ENCODE measurements around the gene ZNF804B. TPM values are rescaled to one million over a fixed set of nuclear protein-coding genes. Genes with fewer than 3 reads are reported as not detected.

ZNF804B gene
- total and polyA plus RNA-seq, 9 of the 15 experiments (the other 6 are each of a cell fraction or from before 2014, with no cell fraction given) = 0.04 to 0.22 (median 0.09) TPM; not detected in 6

- Histone ChIP-seq H3K36me3 (ENCODE audit: control insufficient read depth, insufficient read depth, low read length) (no peaks in the 10 kb centered on the region), H3K27ac (ENCODE audit: extremely low read depth, low read depth, low read length) (no peak overlapping the region), H2AFZ (ENCODE audit: low read depth, low read length) (no peak overlapping the region), H3K9me3 (replicated peaks; ENCODE audit: control insufficient read depth, insufficient read depth, low read depth, low read length) (no peaks in the 10 kb centered on the region), H3K9ac (ENCODE audit: insufficient read depth in 1 of 2, low read depth in 2 of 2, low read length in 2 of 2) (no peak overlapping the region), H3K79me2 (ENCODE audit: control insufficient read depth, insufficient read depth, low read length) (no peaks in the 10 kb centered on the region), H3K4me2 (ENCODE audit: insufficient read depth, low read length) (no peak overlapping the region), H3K4me3 (no peak overlapping the region), H4K20me1 (replicated peaks; ENCODE audit: control insufficient read depth, insufficient read depth, low read length) (no peaks in the 10 kb centered on the region), H3K4me1 (replicated peaks in 1 of 2; ENCODE audit: control insufficient read depth in 2 of 2, insufficient read depth in 2 of 2, low read length in 2 of 2) (no peaks in the 10 kb centered on the region), H3K9me1 (ENCODE audit: control insufficient read depth, insufficient read depth, low read length) (no peaks in the 10 kb centered on the region), H3K27me3 (ENCODE audit: control insufficient read depth in 2 of 2, insufficient read depth in 2 of 2, low read length in 2 of 2) (no peaks in the 10 kb centered on the region)
- ChIA-PET CTCF (ENCODE audit: low intra/inter-chr PET ratio) (no interaction called here), POLR2A (no interaction called here)
- BruUV-seq (replicated peaks) = no TSS peak
- intact Hi-C loops (cut with micrococcal nuclease) = no loop called here
- no peak for TF ChIP-seq MAZ (CRISPR knock-in tag; conservative IDR thresholded peaks at IDR 0.05 in 1 of 2, IDR thresholded peaks at IDR 0.05 in 1 of 2)
- TF ChIP-seq MCM2 (IDR thresholded peaks at IDR 0.05; ENCODE audit: low read depth) = no peak
- TF ChIP-seq ZKSCAN3 (CRISPR knock-in tag; IDR thresholded peaks at IDR 0.05) = no peak
- TF ChIP-seq ZNF75A (CRISPR knock-in tag; IDR thresholded peaks at IDR 0.05) = no peak
- TF ChIP-seq FOXP4 (CRISPR knock-in tag; IDR thresholded peaks at IDR 0.05; ENCODE audit: borderline replicate concordance) = no peak
- no peak for TF ChIP-seq ZNF165 (CRISPR knock-in tag; IDR thresholded peaks at IDR 0.05; ENCODE audit: borderline replicate concordance)
- TF ChIP-seq PHB2 (IDR thresholded peaks at IDR 0.05; ENCODE audit: low read depth) = no peak
- no peak for TF ChIP-seq ZNF316 (IDR thresholded peaks at IDR 0.05)
- TF ChIP-seq ZNF644 (tag; IDR thresholded peaks at IDR 0.05; ENCODE audit: low read depth) = no peak
- 2% methylated on average over 2 of the region's 2 CpGs for WGBS (ENCODE audit: insufficient coverage, low coverage, missing lambda C conversion rate)
- FAIRE-seq = no peak
- ATAC-seq = no peak
- no peak for DNase-seq (ENCODE audit: extremely low read depth in 1 of 4, low spot score in 3 of 4)
- in situ Hi-C loops (cut with MboI) = no loop called here
These were observed 153.4 kb downstream of the ZNF804B start for GRCh38 chr7:88912852-88913251.

Measured in K562 (cell line).